Stimulated activated CD4-positive, alpha-beta T cell treated with anti-CD3 and anti-CD28 coated beads, Interleukin-4, amount 100 ng/mL, for 4 hours (primary cell): Measurements from ENCODE around the gene PHLPP1.
"Not testable (repeated sequence)": the region's sequence is repeated elsewhere in the genome, so short reads cannot be mapped to it uniquely, and the experiment has no call there.

Experiments used
- DNase-seq, 2 experiments: peaks; one replicate each; pipeline ENCODE4 v3.0.0-alpha.2; 2020

PHLPP1 gene

DNA sequence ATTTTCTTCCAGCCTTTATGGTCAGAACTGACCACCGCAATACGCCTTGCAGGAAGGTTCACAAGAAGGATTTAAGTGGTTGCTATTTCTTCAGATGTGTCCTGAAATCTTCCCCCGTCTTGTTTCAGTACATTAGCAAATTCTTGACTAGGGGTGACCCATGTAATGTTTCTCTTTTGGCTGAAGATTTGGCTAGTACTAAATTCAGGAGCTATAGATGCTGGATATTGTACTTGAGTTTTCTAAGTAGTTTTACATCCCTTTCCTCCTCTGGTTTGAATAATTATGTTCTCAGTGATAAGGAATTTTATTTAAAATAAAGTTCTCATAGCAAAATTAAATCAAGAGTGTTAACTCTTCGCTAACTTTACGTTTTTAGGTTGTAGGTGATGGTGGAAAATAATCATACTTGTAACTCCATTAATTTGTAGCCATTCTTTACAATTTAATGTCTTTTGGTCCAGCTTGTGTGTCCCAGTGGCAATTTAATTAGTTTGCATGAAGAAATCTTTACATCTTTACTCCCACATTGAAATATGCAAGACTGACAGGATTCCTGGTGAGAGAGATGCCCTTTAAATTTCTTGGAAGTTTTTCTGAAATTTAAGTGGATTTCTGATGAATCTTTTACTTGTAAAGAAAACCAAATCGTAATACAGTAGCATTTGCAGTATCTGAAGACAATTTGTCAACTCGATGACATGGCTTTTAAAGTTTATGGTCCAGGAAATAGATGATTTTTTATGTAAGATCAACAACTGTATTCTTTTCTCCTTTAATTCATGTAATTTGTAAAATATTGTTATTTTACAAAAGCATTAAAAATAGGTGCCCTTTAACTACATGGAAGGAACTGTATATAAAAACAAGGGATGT is 2.8 kb downstream of the PHLPP1 start:
- no peak for DNase-seq

DNA sequence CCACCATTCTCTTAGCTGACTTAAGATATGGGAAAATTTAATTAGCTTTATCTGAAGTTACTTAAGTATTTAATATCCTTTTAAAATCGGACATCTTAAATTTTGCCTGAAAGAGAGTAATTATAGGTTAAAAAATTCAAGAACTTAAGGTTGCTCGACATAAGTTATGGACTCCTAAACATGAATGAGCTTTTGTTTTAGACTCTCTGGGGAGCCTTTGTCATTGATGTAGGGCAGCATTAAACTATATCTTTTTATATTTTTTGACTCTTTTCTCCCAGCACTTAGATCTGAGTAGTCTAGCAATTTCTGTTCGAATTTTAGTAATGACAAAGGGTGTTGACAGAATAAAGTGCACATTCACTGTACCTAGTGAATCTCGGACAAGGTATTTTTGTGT is 4.7 kb downstream of the PHLPP1 start:
- no peak for DNase-seq

DNA sequence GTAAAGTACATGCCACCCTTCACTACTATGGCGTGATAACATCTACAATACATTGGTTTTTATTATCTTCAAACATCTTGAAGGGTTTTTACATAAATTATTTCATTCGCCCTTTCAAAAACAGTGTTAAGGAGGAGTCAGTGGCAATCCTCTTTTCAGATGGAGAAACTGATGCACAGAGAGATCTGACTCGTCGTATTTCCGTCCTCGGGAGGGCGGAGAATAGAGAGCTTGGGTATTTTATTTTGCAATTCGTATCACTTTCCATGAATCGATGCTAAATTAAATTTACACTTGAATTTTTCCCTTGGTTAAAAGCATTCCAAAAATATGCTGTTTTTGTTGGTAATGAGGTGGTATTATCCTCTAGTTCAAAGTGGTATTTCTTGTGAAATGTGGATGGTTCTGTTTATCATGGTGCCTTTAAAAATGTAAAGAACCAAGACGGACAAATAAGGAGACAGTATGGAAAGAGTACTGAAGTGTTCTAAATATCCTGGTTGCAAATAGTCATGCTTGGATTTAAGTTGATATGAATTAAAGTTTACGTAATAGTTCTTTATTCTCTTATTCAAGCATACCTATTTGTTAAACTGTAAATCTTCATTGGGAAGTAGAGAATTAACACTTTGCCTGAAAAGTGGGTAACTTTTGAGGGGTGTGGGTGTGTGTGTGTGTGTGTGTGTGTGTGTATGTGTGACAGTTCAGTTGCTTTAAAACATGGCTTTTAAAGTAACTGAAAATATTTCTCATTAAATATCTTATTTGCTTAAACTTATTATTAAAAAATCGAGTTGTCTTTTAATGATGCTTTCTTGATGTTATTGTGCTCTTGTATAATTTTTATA is 5.6 kb downstream of the PHLPP1 start:
- DNase-seq = no peak

DNA sequence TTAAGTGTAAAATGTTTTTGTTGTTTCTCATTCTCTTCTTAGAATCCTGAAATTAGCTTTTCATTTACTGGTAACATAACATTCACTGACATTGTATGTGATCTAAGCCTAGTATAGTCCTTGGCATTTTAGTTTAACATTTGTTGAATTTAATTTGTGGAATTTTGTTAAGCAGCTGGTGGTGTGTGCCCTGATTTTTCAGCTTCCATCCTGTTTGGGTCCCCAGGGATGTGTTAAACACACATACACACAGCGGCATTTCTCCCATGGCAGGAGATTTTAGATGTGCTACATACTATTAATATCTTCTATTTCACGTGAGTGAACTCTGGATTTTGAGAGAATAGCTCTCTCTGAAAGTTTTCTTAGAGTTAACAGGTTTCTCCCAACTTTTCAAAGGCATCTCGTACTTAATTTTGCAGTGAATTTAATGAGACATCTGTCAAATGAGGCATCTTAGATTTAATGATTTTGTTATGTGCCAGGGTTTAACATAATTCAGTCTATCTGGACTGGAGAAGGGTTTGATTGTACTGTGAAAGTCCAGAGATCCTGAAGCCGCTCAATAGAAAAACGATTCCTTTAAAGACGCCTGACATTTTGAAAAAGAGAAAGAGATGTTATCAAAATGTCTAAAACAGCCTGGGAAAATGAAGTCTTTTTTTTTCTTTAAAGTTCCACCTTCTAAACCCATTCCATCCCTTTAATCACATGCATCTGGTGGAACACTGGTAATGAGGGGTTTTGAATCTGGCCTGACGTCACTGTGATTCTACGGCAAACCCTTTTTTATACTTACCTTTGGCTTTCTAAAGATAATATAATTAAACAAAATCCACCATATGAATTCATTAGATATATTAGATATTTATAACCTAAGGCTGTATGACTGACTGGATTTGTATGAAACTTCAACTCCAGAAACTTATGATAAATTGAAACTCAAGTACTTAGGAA is 6.8 kb downstream of the PHLPP1 start:
- no peak for DNase-seq

DNA sequence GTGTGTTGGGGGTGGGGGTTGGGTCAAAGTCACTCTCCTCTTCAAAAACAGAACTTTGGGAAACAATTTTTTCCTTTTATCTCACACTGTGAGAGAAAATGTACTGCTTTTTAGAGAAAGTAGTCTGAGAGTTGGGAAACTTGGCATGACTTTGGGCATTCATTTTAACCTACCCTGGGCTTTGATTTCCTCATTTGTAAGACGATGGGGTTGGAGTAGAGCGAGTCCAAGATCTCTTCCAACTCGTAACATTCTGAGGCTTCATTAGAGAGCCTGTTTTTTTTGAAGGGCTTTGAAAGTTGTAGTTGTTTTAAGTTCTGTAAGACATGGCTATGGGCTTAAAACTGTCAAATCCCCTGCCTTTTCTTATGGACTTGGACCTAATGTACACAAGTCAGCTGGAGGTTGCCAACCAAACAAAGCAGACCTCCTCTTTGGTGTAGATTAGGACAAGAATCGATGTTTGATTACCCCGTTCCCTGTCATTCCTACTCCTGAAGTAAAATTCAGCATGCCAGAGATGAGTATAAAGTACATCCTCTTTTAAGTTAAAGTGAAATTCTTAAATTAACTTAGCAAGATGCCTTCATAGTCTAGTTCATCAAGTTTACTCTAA is 8.4 kb downstream of the PHLPP1 start:
- DNase-seq = no peak

DNA sequence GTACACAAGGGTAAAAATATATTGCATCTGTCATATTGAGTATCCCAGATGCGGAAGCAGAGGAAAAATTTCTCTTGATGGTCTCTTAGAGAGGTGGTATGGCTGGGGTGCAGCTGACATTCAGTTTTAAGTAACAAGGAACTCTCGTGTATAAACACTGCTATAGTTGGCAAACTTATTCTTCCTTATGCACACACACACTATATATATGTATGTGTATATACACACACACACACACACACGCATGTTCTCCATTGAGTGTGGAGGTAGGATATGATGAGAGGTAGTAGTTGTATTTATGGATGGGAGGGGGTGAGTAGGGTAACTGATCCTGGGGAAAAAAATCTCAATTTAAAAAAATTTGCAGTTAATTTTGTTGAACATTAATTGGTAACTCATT is 10.6 kb downstream of the PHLPP1 start:
- DNase-seq = no peak

DNA sequence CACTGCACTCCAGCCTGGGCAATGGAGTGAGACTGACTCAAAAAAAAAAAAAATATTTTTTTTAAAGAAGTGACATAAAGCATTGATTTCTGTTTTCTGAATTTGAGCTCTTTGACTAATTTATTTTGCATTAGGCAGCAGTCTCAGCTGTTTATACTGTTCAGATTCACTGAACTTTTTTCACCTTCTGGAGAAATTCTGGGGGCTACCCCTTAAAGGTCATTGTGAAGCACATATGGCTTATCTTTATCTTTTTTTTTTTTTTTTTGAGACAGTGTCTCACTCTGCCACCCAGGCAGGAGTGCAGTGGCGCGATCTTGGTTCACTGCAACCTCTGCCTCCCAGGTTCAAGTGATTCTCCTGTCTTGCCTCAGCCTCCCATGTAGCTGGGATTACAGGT is 12.9 kb downstream of the PHLPP1 start:
- no peak for DNase-seq

DNA sequence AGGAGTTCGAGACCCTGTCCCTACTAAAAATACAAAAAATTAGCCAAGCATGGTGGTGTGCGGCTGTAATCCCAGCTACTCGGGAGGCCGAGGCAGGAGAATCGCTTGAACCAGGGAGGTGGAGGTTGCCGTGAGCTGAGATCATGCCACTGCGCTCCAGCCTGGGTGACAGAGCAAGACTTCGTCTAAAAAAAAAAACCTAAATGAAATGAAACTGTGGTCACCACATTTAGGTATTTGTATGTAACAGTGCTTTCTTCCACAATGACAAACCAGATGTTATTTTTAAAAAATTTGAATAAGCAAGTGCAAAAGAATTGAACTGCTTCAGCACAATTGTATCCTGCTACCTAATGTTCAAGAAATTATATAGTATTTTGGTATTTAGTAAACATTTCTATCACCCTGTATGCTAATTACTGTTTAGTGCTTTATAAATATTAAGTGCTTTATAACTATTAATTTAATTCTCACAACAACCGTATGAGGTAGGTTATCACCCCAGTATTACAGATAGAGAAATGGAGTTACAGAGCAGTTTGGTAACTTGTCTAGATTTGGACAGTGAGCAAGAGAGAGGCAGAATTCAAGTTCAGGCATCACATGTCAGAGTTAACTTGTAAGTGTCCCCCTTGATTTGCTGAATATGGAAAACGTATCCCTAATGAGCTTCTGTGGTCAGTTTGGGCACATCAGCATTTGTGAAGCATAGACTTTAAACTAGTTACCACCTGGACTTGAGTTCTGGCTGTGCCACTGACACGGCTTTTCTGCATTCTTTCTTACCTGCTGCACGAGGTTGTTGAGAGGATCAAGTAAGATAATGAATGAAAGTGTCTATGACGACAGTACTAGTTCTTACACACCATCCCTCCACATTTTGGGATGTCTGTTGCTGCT is 14.4 kb downstream of the PHLPP1 start:
- no peak for DNase-seq

DNA sequence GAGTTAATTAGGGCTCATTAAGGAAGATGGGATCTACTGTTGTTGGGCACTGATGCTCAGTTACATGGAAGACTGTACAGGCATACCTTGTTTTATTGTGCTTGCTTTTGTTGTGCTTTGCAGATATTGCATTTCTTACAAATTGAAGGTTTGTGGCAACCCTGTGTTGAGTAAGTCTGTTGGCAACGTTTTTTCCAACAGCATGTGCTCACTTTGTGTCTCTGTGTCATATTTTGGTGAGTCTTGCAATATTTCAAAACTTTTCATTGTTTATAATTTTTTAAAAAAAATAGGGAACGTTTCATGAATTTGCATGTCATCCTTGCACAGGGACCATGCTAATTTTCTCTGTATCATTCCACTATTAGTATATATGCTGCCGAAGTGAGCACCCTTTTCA is 15.6 kb downstream of the PHLPP1 start:
- no peak for DNase-seq

DNA sequence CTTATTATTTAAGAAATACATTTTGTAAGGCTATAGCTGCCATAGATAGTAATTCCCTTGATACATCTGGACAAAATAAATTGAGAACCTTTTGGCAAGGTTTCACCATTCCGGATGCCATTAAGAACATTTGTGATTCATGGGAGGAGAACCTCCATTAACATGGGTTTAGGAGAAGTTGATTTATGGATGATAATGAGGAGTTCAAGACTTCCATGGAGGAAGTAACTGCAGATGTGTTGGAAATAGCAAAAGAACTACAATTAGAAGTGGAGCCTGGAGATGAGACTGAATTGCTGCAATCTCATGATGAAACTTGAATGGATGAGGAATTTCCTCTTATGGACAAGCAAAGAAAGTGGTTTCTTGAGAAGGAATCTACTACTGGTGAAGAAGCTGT is 17.3 kb downstream of the PHLPP1 start:
- DNase-seq = no peak

DNA sequence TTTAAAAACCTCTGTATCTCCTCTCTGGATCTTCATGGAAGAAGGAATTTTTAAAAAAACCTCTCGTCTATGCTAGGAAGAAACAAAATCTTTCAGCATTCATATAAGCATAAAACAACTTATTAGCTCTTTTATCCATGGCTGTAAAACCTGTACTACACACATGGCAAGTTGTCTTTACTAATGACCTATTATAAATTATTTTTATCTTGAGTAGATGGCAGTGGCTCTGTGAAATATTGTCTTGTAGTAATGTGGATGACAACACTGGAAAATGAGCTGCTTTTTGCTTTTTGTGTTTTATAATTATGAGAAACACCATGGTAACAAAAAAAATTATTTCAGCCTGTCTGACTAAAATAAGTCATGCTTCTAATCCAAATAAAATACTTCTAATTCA is 18.9 kb downstream of the PHLPP1 start:
- DNase-seq = no peak

DNA sequence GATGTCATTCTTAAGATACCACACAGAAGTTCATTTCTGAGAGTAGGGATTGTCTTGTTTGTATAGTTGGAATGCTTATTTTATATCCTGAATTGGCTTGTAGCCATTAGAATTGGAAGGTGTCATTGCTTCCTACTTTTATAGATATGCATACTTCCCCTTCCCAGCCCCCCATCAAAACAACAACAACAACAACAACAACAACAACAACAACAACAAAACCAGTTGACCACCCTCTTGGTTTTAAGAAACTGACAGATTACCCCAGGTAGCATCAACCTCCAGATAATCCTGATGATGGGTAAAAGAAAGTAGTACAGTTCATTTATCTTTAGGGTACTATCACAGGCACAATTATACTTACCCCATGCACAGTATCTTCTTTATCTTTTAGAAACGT is 20.0 kb downstream of the PHLPP1 start:
- DNase-seq = no peak

DNA sequence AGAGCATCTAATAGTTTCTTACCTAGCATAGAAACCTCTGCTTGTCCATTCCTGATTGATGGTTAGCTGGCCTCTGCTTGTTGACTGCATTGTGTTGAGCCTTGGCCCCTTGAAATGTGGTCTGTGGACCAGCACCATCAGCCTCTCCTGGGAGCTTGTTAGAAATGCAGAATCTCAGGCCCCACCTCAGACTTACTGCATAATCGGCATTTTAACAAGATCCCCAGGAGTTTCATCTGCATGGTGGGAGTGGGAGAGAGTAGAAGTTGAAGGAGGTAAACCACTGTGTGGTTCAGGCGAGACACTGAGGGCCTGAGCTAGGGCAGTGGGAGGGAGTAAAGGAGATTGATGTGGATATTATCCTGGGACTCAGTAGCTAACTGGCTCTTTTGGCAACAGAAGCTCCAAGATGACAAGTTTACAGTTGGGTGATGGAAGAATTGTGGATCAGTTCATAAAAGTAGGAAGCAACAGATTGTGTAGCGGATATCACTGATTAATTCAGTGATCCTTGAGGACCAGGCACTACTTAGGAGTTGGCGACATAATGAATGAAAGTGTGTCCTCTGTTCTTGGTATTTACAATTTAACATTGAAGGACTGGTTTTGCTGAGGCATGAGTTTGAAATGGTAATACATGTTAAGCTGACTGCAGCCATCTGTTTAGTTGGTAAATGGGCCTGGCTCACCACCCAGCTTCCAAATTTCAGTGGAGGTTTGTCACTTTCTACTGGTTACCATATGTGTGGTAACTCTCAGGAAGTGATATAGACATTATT is 20.9 kb downstream of the PHLPP1 start:
- DNase-seq = no peak

DNA sequence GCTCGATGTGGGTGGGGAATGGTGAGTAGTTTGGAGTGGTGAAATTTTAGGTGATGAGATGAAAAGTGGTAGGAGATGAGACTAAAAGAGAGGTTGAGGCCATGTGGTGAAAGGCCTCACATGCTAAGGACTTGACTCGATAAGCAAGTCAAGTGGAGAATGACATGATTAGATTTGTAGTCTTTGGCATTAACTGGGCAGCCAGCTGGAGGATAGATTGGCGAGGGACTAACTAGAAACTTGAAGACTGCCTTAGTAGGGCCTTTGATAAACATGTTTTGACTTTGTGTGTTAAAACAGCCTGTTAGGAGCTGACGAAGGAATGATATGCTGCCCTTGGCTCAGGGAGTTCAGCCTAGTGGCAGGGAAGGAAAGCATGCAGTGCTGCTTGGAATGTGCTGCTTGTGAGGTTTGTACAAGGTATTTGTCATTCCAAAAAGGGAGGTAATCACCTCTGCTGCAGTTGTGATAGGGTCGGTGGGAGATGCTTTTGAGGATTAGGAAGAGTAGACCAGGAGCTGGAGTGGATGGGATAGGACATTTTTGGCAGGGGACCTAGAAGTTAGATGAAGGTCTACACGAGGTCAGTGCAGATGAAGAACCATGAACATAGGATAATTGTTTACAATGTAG is 22.0 kb downstream of the PHLPP1 start:
- no peak for DNase-seq

DNA sequence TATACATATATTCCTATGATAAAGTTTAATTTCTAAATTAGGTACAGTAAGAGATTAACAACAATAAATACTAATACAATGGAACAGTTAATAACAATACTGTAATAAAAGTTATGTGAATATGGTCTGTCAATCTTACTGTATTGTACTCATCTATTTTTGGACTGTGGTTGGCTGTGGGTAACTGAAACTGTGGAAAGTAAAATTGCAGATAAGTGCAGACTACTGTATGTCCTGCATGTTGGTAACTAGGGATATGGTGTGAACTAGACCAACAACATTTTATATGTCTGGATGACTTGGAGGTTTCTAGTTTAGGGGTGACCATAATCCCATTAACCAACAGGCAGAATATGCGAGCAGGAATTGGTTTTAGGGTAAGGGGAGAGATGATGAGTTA is 23.3 kb downstream of the PHLPP1 start:
- DNase-seq = no peak

DNA sequence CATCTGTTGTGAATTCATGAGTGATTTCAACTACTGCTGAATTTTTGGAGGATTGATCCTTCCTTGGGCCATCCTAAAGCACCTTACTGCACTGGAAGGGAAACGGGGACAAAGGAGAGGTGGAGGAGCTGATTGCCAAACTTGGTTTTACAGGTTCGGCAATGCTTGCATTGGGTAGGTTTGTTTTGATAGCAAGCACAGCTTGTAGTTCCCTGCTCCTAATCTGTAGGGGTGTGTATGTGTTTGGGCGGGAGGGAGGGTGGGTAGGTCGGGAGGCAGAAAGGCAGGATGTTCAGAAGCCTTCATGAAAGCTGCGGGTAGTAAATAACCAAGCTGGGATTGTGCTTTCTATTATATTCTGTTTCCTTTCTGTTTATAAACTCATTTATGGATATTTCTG is 24.6 kb downstream of the PHLPP1 start:
- no peak for DNase-seq

DNA sequence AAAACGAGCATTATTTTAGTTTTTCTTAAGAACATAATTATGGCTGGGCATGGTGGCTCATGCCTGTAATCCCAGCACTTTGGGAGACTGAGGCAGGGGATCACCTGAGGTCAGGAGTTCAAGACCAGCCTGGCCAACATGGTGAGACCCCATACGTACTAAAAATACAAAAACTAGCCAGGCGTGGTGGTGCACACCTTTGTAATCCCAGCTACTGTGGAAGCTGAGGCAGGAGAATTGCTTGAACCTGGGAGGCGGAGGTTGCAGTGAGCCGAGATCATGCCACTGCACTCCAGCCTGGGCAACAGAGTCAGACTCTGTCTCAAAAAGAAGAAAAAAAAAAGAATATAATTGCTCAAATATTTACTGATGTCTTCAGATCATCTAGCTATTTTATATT is 25.3 kb downstream of the PHLPP1 start:
- DNase-seq = not testable (repeated sequence)

DNA sequence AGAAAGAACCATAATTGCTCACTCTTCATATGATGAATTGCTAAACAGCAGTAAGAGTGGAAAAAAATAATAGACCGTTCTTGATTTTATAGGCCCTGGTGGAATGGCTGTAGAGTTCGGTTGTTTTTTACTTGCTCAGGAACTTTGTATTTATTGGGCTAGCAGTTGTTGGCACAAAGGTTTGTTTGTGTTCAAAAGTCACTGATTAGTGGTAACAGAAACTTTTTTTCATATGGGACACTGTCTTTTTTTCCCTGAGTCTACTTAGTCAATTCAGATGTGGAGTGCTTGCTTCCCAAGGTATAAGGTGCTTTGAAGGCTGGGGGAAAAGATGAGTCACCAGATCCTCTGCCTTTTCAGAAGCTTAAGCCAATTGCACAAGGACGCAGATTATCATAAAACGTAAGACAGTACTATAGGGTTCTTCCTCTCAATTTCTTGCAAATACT is 25.8 kb downstream of the PHLPP1 start:
- DNase-seq = peak in 1 of 2 experiments; percentile 22

DNA sequence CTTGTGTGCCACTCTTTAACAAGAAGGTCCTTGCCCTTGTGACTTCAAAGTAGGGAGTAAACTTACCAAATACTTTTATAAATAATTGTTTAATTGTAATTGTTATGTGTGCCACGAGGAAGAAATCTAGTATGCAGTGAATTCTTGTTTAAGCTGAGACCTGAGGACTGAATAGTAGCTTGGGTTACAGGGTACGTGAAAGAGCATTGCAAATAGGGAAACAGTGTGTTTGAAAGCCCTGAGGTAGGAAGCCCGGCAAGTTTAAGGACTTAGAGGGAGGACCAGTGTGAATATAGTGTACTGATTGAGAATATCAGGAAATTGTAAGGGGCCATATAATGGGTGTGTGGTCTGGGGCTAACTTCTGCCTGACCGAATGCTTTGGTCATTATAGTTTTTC is 26.2 kb downstream of the PHLPP1 start:
- DNase-seq = no peak
